GM12873 (cell line): ENCODE results near the gene RIMS3.

ENCODE experiments used
- CTCF ChIP-seq: IDR thresholded peaks from 2 replicates; pipeline ENCODE4 v1.5.1; 2012; ENCODE audit warnings: low read depth, mild to moderate bottlenecking, moderate library complexity, low read length, control low read depth; ENCODE audit not compliant: insufficient read depth; ENCODE audit errors: missing control alignments

Gene RIMS3

DNA sequence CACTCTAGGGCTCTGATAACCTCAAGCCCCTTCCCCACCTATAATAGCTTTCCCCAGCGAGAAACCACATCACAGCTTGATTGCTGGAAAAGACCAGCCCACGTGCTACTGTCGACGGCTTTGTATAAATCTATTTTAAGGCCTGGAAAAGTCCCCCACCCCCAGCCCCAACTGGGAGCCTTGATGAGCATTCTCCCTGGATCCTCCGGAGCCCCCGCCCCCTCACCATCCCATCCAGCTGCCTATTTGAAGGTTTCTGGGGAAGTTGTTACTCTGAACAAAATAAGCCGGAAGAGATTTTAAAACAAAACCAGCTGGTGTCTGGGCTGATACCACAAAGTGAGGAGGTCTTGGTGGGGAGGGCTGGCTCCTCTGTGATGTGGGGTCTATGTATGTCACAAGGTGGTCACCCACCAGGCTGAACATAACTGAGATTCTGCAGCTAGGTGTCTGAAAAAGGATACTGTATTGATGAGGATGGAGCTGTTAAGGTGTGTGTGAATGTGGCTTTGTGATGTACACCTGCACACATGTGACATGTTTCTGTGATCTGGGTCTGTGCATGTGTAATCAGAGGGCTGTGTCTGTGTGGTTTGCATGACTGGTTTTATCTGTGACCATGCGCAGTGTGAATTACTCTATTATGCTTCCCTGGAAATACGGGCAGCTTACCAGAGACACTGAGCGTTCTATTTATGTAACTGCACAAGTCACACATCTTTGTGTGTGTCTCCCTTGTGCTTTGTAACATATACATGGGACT lies 25.0 kb downstream of the RIMS3 start:
- TF ChIP-seq CTCF, result no peak

DNA sequence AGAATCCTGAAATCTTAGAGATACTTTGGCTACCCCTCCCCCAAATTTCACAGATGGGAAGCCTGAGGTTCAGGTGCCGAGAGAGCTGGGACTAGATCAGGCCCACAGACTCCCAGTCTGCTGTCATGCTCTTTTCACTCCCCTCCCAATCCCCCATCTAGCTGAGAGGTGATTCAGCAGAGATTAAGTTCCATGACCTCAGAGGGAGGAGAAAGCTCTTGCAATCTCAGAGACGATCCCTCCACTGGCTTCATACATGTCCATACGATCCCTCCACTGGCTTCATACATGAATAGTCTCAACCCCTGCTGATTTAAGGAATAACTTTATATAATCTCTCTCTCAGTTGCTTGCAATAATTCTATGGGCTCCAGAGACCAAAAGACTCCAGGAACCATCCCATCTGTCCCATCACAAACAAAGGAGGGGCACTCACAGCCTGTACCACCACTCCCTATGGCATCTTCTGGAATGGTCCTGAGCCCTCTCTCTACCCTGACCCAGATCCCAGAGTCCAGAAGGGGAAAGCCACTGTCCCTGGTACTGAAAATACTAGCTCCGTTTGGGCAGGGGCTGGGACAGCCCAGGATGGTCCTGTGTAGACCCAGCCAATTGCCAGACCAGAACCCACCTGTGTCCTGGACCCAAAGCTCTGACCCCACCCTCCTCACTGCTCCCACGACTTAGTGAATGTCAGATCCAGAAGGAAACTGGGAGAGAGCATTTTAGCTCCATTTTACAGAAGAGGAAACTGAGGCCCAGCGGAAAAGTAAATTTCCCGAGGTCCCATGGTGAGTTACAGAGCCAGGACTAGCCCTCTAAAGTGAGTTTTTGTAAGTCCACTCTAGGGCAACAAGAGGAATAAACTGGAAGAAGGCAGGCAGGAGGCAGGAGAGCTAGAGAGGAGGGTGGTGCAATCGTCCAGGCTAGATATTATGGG lies 27.1 kb downstream of the RIMS3 start:
- TF ChIP-seq CTCF, result no peak

DNA sequence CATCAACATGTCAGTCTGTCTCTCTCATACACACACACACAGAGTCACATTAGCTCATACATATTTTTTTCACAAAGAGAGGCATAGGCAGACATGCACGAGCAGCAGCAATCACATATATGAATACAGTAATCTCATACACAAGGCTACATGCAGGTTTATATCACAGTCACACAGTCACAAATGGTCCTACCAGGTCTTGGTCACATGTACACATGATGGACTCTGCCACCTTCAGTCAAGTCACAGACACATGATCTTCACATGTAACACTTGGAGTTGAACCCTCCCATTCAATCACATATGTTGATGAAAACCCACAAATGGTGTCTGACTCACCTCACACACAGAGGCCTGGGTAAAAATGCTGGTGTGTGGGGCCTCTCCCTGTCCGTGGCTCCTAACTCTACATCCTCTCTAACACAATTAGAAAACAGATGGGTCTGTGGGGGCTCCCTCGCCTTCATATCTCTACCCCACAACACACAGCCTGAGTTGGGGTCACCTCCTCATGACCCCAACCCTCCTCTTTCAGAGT lies 27.9 kb downstream of the RIMS3 start:
- TF ChIP-seq CTCF, result no peak

- no peak for TF ChIP-seq CTCF
These were observed 28.7 kb downstream of the RIMS3 start for GRCh38 chr1:40636777-40637176.

GRCh38 chr1:40635763-40636500 lies 29.6 kb downstream of the RIMS3 start:
- no peak for TF ChIP-seq CTCF

DNA sequence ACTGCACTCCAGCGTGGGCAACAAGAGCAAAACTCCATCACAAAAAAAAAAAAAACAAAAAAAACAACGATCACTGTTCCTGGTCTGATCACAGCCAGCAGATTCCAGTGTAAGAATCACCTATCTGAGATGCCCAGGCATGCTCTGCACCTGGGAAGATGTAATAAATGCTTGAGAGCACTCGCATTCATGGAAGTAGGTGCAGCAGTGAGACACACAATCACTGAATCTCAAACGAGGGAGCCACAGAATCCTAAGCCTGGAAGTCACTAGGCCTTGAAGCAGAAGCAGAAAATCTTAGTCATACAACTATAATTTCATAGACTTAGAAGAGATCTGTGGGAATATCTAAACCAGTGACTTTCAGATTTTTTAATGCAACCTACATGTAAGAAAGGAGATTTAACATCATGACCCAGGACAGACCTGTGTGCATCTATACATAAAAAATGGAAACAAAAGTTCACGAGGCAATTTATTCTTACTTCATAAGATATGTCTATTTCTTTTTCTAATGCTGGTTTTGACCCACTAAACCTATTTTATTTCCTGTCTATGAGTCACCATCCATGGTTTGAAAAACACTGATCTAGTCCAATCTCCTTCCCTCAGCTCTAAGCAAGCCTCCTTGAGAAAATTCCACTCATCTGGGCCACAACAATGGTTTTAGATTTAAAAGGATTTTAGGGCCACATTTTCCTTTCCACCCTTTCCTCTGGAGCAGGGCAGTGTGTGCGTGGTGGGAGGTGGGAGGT lies 30.4 kb downstream of the RIMS3 start:
- no peak for TF ChIP-seq CTCF
